A549 treated with CpdA at 1 μM for 4 hours (cell line): Measurements from ENCODE around the gene H19. TPM values are rescaled to one million over a fixed set of nuclear protein-coding genes. Genes with fewer than 3 reads are reported as not detected.

Experiments
- total RNA-seq: library from RNA; stranded (reverse); fragments of 200-300 nt; extraction: Qiagen RNA extraction; gene quantifications from 5 replicates; pipeline ENCODE4 v1.2.3, GENCODE V29; 2022; ENCODE audit warnings: low read depth

The H19 gene
- total RNA-seq = 7.0 to 13.2 TPM (median 9.8 TPM) in 5 replicates

DNA sequence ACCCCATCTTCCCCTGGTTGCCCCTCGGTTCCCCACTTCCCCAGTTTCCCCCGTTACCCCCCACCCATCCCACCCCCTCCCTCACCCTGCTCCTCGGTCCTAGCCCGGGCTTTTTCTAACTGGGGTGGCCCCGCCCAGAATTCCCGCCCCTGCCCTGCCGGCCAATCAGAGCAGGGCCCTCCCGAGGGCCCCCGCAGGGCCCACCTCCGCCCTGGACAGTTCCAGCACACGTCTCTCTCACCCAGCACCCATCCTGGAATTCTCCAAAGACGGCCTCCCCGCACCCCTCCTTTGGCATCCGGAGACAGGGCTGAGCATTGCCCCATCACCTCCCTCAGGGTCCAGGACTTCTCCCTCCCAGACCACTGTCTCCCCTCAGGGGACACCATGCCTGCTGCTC is at the start of gene H19:
TSS of gene H19 (minus strand) at position 88 of the 400 bp plus-strand sequence.

DNA sequence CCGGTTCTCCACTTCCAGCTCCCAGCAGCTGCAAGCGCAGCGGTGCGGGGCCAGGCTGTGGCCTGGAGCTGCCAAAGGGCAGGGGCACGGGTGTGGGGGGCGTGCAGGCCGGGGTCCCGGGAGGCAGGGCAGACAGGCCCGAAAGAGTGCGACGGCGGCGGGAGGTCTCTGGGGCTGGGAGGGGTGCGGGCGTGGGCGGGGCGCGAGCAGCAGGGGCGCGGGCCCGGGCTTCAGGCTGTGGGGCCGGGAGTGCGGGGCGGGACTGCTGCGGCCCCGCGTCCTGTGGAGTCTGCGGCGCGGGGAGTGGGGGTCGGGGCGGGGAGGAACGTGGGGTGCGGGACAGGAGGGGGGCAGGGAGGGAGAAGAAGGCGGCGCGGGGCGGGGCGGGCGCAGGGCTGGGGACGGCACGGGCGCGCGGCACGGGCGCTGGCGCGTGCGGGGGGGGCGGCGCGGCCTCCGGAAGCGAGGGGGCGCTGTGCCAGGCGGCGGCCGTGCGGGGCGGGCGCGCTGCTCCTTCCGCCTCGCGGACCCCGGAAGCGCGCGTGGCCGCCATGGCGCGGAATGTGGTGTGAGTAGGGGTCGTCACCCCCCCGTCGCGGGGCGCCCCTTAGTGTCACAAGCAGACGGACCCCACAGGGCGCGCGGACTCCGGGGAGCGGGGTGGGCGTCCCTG is 50.7 kb downstream of the H19 start, which contains the start of gene MRPL23:
TSS of gene MRPL23 (plus strand) at position 521 of the 673 bp plus-strand sequence. CDS start at position 552, 31 bp downstream.

Other genes with a start within 250 kb of the H19 start
- gene IFITM10, start 247.2 kb downstream of the H19 start, total RNA-seq = 0.79 to 1.9 TPM (median 1.0 TPM) in 5 replicates
- 340 to 543 TPM (median 476 TPM) in 5 replicates for gene CTSD, start 233.9 kb downstream of the H19 start, total RNA-seq
- 0.02 to 0.23 TPM in 2 of 5 replicates, not detected in the others for gene SYT8, start 162.9 kb downstream of the H19 start, total RNA-seq
- gene TNNI2, start 158.9 kb downstream of the H19 start, total RNA-seq = 0.21 TPM in 1 of 5 replicates, not detected in the others
- gene LSP1, start 144.8 kb downstream of the H19 start, total RNA-seq = 0.96 to 1.3 TPM (median 1.2 TPM) in 5 replicates
- 0.02 TPM in 1 of 5 replicates, not detected in the others for gene PRR33, start 105.9 kb downstream of the H19 start, total RNA-seq
- gene TNNT3, start 78.1 kb downstream of the H19 start, total RNA-seq = not detected in 5 replicates
- 147 to 160 TPM (median 156 TPM) in 5 replicates for gene MRPL23, start 50.5 kb downstream of the H19 start, total RNA-seq
- gene IGF2, start 141.5 kb upstream of the H19 start, total RNA-seq = 1.3 to 3.3 TPM (median 1.9 TPM) in 5 replicates
- gene INS, start 163.4 kb upstream of the H19 start, total RNA-seq = not detected in 5 replicates
- gene TH, start 174.0 kb upstream of the H19 start, total RNA-seq = 0.09 TPM in 1 of 5 replicates, not detected in the others